ENCODE measurements around the gene SERPINE1.
"Not testable (repeated sequence)": the region's sequence is repeated elsewhere in the genome, so short reads cannot be mapped to it uniquely, and the experiment has no call there.

The SERPINE1 gene

GRCh38 chr7:101121991-101122932 lies 4.6 kb upstream of the SERPINE1 start:
- in situ Hi-C loops (cut with MboI; ENCODE audit: low sequenced_read_pairs), result no loop called here

- in situ Hi-C loops (cut with MboI; ENCODE audit: low sequenced_read_pairs), result no loop called here
Measured at GRCh38 chr7:101122933-101123702, 3.8 kb upstream of the SERPINE1 start.

GRCh38 chr7:101123703-101124068 lies 3.2 kb upstream of the SERPINE1 start:
- in situ Hi-C loops (cut with MboI; ENCODE audit: low sequenced_read_pairs), result no loop called here

- in situ Hi-C loops (cut with MboI; ENCODE audit: low sequenced_read_pairs), result no loop called here
Measured at GRCh38 chr7:101124376-101125056, 2.4 kb upstream of the SERPINE1 start.

GRCh38 chr7:101125989-101126650 lies 784 bp upstream of the SERPINE1 start:
- in situ Hi-C loops (cut with MboI; ENCODE audit: low sequenced_read_pairs), result no loop called here

- in situ Hi-C loops (cut with MboI; ENCODE audit: low sequenced_read_pairs), result no loop called here
Measured at GRCh38 chr7:101127460-101128039, 646 bp downstream of the SERPINE1 start.

GRCh38 chr7:101128040-101128834 lies 1.3 kb downstream of the SERPINE1 start:
- in situ Hi-C loops (cut with MboI; ENCODE audit: low sequenced_read_pairs), result no loop called here

GRCh38 chr7:101129603-101130117 lies 2.8 kb downstream of the SERPINE1 start:
- in situ Hi-C loops (cut with MboI; ENCODE audit: low sequenced_read_pairs), result no loop called here

- in situ Hi-C loops (cut with MboI; ENCODE audit: low sequenced_read_pairs), result not testable (repeated sequence)
Measured at GRCh38 chr7:101132626-101133600, 6.0 kb downstream of the SERPINE1 start.

GRCh38 chr7:101133621-101134398 lies 6.9 kb downstream of the SERPINE1 start:
- in situ Hi-C loops (cut with MboI; ENCODE audit: low sequenced_read_pairs), result no loop called here

GRCh38 chr7:101134399-101134980 lies 7.6 kb downstream of the SERPINE1 start:
- in situ Hi-C loops (cut with MboI; ENCODE audit: low sequenced_read_pairs), result no loop called here

GRCh38 chr7:101137651-101138212 lies 10.8 kb downstream of the SERPINE1 start:
- in situ Hi-C loops (cut with MboI; ENCODE audit: low sequenced_read_pairs), result loop anchor here (5.0 kb wide), 1 partner anchor 40 kb away; no protein-coding TSS in a partner anchor

- in situ Hi-C loops (cut with MboI; ENCODE audit: low sequenced_read_pairs), result loop anchor here (5.0 kb wide), 1 partner anchor 41 kb away; no protein-coding TSS in a partner anchor
Measured at GRCh38 chr7:101138213-101138870, 11.4 kb downstream of the SERPINE1 start.

GRCh38 chr7:101140339-101140699 lies 13.4 kb downstream of the SERPINE1 start:
- in situ Hi-C loops (cut with MboI; ENCODE audit: low sequenced_read_pairs), result loop anchor here (10.0 kb wide), 1 partner anchor 144 kb away; no protein-coding TSS in a partner anchor

GRCh38 chr7:101140746-101141382 lies 14.0 kb downstream of the SERPINE1 start:
- in situ Hi-C loops (cut with MboI; ENCODE audit: low sequenced_read_pairs), result loop anchor here (10.0 kb wide), 1 partner anchor 144 kb away; no protein-coding TSS in a partner anchor

Data from HL-60/S4 (cell line).